HG03139 (cell line): ENCODE data around the gene ERC2.

ENCODE experiments used
- ATAC-seq: cut with Tn5 transposase; IDR thresholded peaks from one replicate; pipeline ENCODE4 v1.9.1; 2021; ENCODE audit not compliant: unreplicated experiment

The ERC2 gene

DNA sequence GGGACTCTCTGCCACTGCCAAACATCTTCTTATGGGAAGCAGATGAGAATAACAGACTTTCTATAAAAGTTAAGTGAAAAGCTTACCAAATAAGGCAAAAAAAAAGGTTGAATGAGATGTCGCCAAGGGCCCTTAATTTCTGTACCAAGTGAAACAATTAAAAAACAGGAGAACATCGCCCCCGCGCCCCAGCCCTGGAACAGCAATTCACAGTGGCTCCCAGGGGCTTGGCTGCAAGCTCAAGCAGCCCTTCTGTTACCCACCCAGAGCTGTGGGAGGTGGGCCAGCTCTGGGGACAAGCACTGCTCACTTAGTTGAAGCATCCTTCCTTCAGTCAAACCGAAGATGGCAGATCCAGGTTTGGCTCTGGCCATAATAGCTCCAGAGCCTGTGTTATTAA is 208.0 kb downstream of the ERC2 start:
- no peak for ATAC-seq

DNA sequence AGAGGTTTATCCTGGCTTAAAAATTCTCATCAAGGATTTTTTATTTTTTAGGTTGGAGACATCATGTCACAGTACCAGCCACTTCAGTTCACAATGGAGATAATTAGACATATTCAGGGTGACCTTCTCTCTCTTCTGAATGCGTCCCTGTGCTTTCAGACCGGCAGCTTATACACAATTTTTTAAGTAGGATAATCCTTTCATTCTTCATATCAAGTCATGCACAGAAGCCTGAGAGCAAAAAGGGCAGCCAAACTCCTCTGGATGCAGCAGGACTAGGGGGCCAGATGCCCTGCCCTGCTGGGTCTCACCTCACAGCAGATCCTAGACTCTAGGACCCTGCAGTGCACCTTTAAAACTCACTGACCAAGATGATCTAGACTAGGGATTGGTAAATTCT is 210.4 kb downstream of the ERC2 start:
- ATAC-seq = no peak

- no peak for ATAC-seq
Measured at GRCh38 chr3:56254835-56255234, 213.4 kb downstream of the ERC2 start.

GRCh38 chr3:56253941-56254665 is 214.2 kb downstream of the ERC2 start:
- ATAC-seq = no peak

- no peak for ATAC-seq
Measured at GRCh38 chr3:56251343-56251945, 216.8 kb downstream of the ERC2 start.

- ATAC-seq = no peak
Measured at GRCh38 chr3:56248021-56248420, 220.2 kb downstream of the ERC2 start.

- no peak for ATAC-seq
Measured at GRCh38 chr3:56238299-56238698, 230.0 kb downstream of the ERC2 start.

DNA sequence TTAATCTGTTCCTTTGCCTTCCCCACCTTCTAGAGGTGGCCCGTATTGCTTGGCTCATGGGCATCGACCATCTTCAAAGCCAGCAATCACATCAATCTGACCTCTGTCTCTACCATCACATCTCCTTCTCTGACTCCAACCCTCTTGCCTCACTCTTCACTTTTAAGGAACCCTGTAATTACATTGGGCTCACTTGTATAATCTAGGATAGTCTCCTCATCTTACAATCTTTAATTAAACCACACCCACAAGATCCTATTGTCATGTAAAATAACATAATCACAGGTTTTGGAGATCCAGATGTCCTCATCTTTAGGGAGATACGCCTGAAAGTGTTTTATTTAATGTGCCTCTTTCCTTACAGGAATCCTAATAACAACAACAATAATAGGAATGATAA is 234.5 kb downstream of the ERC2 start:
- no peak for ATAC-seq

DNA sequence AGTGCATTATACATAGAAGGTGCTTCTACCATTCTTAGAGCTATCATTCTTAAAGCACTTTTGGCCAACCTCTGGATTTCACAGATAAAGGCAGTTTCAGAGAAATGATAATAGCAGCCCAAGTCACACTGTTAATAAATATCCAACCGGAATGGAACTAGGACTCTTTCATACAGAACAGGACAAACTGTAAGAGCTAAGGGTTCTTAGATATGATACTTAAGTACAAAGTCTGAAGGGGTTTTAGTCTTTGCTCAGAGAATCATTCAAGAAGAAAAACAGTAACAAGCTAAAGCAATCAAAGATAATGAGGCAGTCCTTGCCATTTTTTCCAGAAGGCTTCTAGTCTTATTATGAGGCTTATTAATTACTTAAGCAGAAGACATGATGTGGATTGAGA is 239.0 kb downstream of the ERC2 start:
- ATAC-seq = no peak

DNA sequence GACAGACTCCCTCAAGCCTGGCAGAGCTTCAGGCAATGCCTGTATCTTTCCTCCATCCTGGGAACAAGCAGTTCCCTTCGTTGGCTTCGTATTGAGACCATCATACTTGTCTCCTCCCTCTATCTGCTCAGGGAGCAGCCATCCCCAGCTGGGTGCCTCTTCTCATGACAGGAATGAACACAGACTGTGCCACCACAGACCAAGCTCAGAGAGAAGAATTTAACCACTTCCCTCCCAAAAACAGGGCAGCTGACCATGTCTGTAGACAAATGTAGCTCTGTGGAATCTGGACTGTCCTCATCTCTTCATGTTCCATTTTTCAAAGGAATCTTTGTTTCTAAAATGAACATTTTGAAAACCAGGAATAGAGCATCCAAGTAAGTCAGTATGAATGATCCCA is 245.4 kb downstream of the ERC2 start:
- ATAC-seq = no peak

- no peak for ATAC-seq
Measured at GRCh38 chr3:56219894-56220805, 248.1 kb downstream of the ERC2 start.

- ATAC-seq = no peak
Measured at GRCh38 chr3:56209982-56210751, 258.1 kb downstream of the ERC2 start.

DNA sequence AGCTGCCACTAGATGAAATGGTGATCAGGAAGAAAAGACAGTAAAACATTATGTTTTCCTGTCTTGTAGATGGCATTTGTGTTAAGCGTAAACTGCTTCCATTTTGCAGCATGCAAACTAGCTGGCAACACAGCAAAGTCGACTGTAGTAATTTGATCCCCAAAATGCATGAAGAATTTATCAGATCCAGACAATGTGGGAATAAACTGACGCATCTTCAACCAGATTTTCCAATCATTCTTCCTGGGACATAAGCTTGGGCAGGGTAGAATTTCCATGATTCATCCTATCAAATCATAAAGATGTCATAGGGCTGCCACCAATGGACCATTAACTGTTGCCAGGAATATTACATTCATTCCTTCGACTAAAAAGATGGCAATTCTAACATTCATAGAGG is 260.3 kb downstream of the ERC2 start:
- ATAC-seq = no peak

GRCh38 chr3:56205406-56205805 is 262.9 kb downstream of the ERC2 start:
- ATAC-seq = no peak

DNA sequence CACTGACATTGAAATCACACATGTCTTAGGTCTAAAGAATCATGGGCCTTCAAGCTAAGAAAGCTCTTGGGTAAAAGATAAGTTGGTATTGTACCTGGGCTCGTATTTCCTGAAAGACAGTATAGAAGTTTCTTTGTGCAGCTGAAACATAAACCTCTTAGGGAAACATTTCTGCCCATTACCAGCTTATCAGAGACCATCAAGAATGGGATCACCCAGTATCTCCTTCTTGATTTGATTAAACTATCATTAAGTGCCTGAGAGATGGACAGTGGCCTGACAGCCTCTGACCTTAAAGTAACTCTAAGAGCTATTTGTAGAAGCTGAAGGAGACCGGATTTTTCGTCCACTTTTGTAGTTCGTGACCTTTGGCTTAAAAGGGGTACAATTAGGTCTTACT is 265.3 kb downstream of the ERC2 start:
- no peak for ATAC-seq

DNA sequence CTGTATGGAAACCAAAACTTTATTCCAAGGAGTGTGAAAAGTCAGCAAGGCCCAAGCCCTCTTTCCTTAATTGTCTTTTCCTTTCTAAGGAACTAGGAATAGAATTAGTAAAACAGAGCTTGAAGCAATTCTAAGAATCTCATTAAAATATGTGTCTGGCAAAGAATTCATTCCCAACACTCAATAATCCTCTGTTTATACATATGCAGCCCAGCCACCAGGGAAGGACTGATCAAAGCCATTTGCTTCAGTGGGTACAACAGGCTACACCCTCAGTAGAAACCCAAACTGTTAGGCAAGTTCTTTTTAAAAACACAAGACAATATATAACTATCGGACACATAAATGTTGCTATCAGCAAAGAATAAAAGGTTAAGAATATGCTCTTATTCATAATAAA is 266.9 kb downstream of the ERC2 start:
- no peak for ATAC-seq

GRCh38 chr3:56200251-56200650 is 268.0 kb downstream of the ERC2 start:
- no peak for ATAC-seq

DNA sequence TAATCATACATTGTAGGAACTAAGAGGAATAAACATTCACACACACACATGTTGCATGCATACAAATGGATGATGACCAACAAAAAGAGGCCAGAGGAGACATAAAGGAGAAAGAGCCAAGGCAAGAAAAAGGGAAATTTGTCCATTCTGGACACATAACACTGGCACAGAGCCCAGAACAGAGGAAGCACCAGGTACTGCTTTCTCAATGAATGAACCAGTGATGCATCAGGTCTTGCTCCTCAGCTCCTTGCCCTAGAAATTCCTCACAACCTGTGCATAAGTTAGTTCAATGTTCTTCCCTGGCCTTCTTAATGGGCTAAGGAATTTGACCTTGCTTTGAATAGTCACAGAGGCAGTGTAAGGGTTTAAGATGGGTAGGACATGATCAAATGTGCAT is 270.3 kb downstream of the ERC2 start:
- ATAC-seq = no peak

DNA sequence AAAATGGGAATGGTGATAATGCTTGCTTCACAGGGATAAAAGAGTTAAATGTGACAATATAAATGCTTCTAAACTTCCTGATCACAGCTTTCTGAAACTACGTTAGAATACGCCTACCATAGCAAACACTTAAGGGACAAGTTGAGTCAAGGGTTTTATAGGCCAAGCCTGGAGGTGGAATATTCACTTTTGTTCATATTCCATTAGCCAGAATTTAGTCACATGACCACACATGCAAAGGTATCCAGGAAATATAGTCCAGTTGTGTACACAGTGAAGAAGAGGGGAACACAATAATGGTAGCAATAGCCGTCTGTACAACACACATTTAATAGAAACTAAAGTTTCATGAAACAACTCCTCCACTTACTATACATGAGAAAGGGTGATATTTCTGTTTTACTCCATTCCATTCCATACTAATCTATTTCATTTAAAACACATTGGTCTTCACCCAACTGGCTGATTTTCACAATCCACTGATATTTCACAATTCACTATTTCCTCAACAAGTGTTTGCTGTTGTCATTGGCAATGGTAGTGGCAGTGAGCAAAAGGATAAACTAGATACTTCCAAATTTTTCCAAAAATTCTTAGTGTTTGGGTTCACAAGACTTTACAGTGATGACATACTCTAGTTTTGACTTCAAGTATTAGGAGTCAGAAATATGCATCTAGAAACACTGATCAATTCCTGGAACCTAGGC is 270.9 kb downstream of the ERC2 start:
- ATAC-seq = no peak

DNA sequence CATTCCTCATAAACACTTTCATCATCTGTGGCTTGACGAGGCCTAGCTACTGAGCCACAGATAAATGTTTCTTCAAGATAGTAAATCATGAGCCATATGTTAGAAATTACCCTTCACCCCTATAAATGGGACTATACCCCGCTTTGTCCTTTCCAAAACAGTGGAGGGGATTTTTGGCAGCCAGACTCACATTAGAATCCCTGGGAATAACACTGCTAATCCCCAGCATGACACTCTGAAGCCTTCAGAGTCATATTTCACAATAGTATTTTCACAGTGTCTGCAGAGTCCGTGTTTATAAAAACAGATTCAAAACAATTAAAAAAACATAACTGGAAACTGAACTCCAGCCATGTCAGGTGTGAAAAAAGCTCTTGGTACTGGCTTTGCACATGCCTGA is 271.6 kb downstream of the ERC2 start:
- ATAC-seq = no peak

- no peak for ATAC-seq
Measured at GRCh38 chr3:56193519-56193918, 274.7 kb downstream of the ERC2 start.
